ENCODE measurements around the gene ADGRV1. TPM values are rescaled to one million over a fixed set of nuclear protein-coding genes. Genes with fewer than 3 reads are reported as not detected.

The ADGRV1 gene
- total and polyA plus RNA-seq, 2 donors (not counting 3 experiments of a cell fraction or from before 2014, with no cell fraction given) = 0.11 to 0.55 TPM

GRCh38 chr5:91092859-91093783 is 534.5 kb downstream of the ADGRV1 start:
- dilution Hi-C loops (cut with MboI; ENCODE audit: extremely low pct_ligation_motif_present, low sequenced_read_pairs) = no loop called here
- peak; percentile 4 for FAIRE-seq

GRCh38 chr5:91095313-91095712 is 536.7 kb downstream of the ADGRV1 start:
- DNase-seq (ENCODE audit: low read depth, low spot score) = peak; percentile 58
- Histone ChIP-seq H3K4me2 (ENCODE audit: insufficient read depth, low read length) (no peak overlapping the region), H3K27ac (ENCODE audit: insufficient read depth, low read depth, low read length) (no peak overlapping the region), H3K9me3 (replicated peaks; ENCODE audit: control insufficient read depth, insufficient read depth, low read length) (no peaks in the 10 kb centered on the region), H3K36me3 (ENCODE audit: control insufficient read depth in 2 of 2, extremely low read depth in 1 of 2, insufficient read depth in 2 of 2, low read length in 2 of 2) (no peaks in the 10 kb centered on the region), H4K20me1 (replicated peaks; ENCODE audit: control insufficient read depth, extremely low read depth, insufficient read depth, low read length) (no peaks in the 10 kb centered on the region), H3K9me1 (replicated peaks; ENCODE audit: control insufficient read depth, extremely low read depth, insufficient read depth, low read length) (no peaks in the 10 kb centered on the region), H3K79me2 (ENCODE audit: control insufficient read depth, insufficient read depth, low read length) (no peaks in the 10 kb centered on the region), H3K27me3 (ENCODE audit: control insufficient read depth in 2 of 2, insufficient read depth in 2 of 2, low read length in 2 of 2) (no peaks in the 10 kb centered on the region), H2AFZ (ENCODE audit: low read depth, low read length) (no peak overlapping the region), H3K4me3 (replicated peaks in 1 of 3; ENCODE audit: insufficient read depth in 1 of 3, low read depth in 1 of 3, low read length in 3 of 3) (no peak overlapping the region), H3K9ac (replicated peaks; ENCODE audit: extremely low read depth, insufficient read depth, low read length) (no peak overlapping the region), H3K4me1 (ENCODE audit: control insufficient read depth, extremely low read depth, insufficient read depth, low read length) (no peaks in the 10 kb centered on the region)
- intact Hi-C loops (cut with micrococcal nuclease) (no loop called here), dilution Hi-C loops (cut with MboI; ENCODE audit: extremely low pct_ligation_motif_present, low sequenced_read_pairs) (no loop called here)
- no TSS peak for BruUV-seq (replicated peaks)
- peak; percentile 53 for FAIRE-seq
- POLR2A ChIA-PET = no interaction called here
- CTCF ChIA-PET = interaction anchor here (1.3 to 2.3 kb wide), 3 partner anchors 163 to 289 kb away, joined by 5 to 16 read pairs (median 7); no protein-coding TSS in a partner anchor
- TF ChIP-seq POLR2AphosphoS5 (IDR thresholded peaks at IDR 0.05; ENCODE audit: insufficient read depth, low read depth, low read length) (no peak), MAX (IDR thresholded peaks at IDR 0.05; ENCODE audit: insufficient read depth, insufficient read length) (no peak), JUN (IDR thresholded peaks at IDR 0.05; ENCODE audit: borderline replicate concordance, insufficient read depth, insufficient read length, low read depth) (no peak), GATA2 (IDR thresholded peaks at IDR 0.05; ENCODE audit: insufficient read depth, insufficient read length, low read depth, low read length) (no peak), MYC (IDR thresholded peaks at IDR 0.05; ENCODE audit: low read depth, low read length) (no peak), POLR2A (IDR thresholded peaks at IDR 0.05; ENCODE audit: low read depth, low read length) (no peak), EZH2 (IDR thresholded peaks at IDR 0.05; ENCODE audit: borderline replicate concordance, low read depth, low read length, severe bottlenecking) (no peak), FOS (IDR thresholded peaks at IDR 0.05; ENCODE audit: borderline replicate concordance, insufficient read depth, low read length) (no peak), CTCF (IDR thresholded peaks at IDR 0.05; ENCODE audit: extremely low read depth in 1 of 2, insufficient read depth in 1 of 2, low read depth in 1 of 2, low read length in 2 of 2) (no peak)

More at GRCh38 chr5:91092859-91093783, 534.5 kb downstream of the ADGRV1 start:
- Histone ChIP-seq H3K27me3 (ENCODE audit: control insufficient read depth in 2 of 2, insufficient read depth in 2 of 2, low read length in 2 of 2) (no peaks in the 10 kb centered on the region), H3K4me1 (ENCODE audit: control insufficient read depth, extremely low read depth, insufficient read depth, low read length) (no peaks in the 10 kb centered on the region), H3K4me2 (ENCODE audit: insufficient read depth, low read length) (no peak overlapping the region), H3K79me2 (ENCODE audit: control insufficient read depth, insufficient read depth, low read length) (no peaks in the 10 kb centered on the region), H3K4me3 (replicated peaks in 1 of 3; ENCODE audit: insufficient read depth in 1 of 3, low read depth in 1 of 3, low read length in 3 of 3) (no peak overlapping the region), H3K27ac (ENCODE audit: insufficient read depth, low read depth, low read length) (no peak overlapping the region), H3K9ac (replicated peaks; ENCODE audit: extremely low read depth, insufficient read depth, low read length) (no peak overlapping the region), H3K9me3 (replicated peaks; ENCODE audit: control insufficient read depth, insufficient read depth, low read length) (no peaks in the 10 kb centered on the region), H3K9me1 (replicated peaks; ENCODE audit: control insufficient read depth, extremely low read depth, insufficient read depth, low read length) (no peaks in the 10 kb centered on the region), H4K20me1 (replicated peaks; ENCODE audit: control insufficient read depth, extremely low read depth, insufficient read depth, low read length) (no peaks in the 10 kb centered on the region), H3K36me3 (ENCODE audit: control insufficient read depth in 2 of 2, extremely low read depth in 1 of 2, insufficient read depth in 2 of 2, low read length in 2 of 2) (no peaks in the 10 kb centered on the region), H2AFZ (ENCODE audit: low read depth, low read length) (no peak overlapping the region)
- intact Hi-C loops (cut with micrococcal nuclease) = no loop called here
- no TSS peak for BruUV-seq (replicated peaks)
- no peak for DNase-seq (ENCODE audit: low read depth, low spot score)
- ChIA-PET POLR2A (no interaction called here), CTCF (interaction anchor here (1.0 to 4.9 kb wide), 3 partner anchors 127 to 292 kb away, joined by 4 to 19 read pairs (median 16); no protein-coding TSS in a partner anchor)
- no peak for TF ChIP-seq EZH2 (IDR thresholded peaks at IDR 0.05; ENCODE audit: borderline replicate concordance, low read depth, low read length, severe bottlenecking)
- no peak for TF ChIP-seq FOS (IDR thresholded peaks at IDR 0.05; ENCODE audit: borderline replicate concordance, insufficient read depth, low read length)
